Measurements from ENCODE around the gene FOXO3B.
"Not testable (repeated sequence)": the region's sequence is repeated elsewhere in the genome, so short reads cannot be mapped to it uniquely, and the experiment has no call there.

GRCh38 chr17:18721775-18722547, 39.8 kb upstream of the FOXO3B start:
- TF ChIP-seq CTCF (IDR thresholded peaks at IDR 0.05; ENCODE audit: poor library complexity); EZH2phosphoT487 (IDR thresholded peaks at IDR 0.05; ENCODE audit: low read depth, severe bottlenecking, unreplicated experiment): not testable (repeated sequence)

All from hepatocyte (in vitro differentiated cells).